GM18502 (cell line): ENCODE results near the gene ATG2B.
"Not testable (repeated sequence)": the region's sequence is repeated elsewhere in the genome, so short reads cannot be mapped to it uniquely, and the experiment has no call there.

Experiments used
- ATAC-seq: cut with Tn5 transposase; IDR thresholded peaks from one replicate; pipeline ENCODE4 v1.9.1; 2021; ENCODE audit warnings: mild to moderate bottlenecking; ENCODE audit not compliant: unreplicated experiment, poor library complexity

ATG2B gene

DNA sequence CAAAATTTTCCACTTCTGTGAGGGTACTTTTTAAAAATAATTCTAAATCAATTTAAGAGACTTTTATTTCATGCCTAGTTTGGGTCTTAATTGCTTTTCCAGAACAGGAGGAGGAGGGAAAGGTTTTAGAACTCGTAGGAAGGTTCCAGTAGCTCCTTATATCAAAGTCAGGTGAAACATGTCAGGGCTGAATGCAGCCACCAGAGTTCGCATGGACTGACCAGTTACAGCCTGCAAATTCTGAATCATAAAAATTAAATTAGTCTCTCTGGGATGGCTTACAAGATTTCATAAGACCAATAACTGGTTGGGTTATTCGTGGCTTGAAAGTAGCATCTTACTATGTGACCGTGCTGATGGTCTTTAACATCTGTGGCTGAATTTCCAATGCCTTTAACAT, 106.7 kb downstream of the ATG2B start:
- no peak for ATAC-seq

DNA sequence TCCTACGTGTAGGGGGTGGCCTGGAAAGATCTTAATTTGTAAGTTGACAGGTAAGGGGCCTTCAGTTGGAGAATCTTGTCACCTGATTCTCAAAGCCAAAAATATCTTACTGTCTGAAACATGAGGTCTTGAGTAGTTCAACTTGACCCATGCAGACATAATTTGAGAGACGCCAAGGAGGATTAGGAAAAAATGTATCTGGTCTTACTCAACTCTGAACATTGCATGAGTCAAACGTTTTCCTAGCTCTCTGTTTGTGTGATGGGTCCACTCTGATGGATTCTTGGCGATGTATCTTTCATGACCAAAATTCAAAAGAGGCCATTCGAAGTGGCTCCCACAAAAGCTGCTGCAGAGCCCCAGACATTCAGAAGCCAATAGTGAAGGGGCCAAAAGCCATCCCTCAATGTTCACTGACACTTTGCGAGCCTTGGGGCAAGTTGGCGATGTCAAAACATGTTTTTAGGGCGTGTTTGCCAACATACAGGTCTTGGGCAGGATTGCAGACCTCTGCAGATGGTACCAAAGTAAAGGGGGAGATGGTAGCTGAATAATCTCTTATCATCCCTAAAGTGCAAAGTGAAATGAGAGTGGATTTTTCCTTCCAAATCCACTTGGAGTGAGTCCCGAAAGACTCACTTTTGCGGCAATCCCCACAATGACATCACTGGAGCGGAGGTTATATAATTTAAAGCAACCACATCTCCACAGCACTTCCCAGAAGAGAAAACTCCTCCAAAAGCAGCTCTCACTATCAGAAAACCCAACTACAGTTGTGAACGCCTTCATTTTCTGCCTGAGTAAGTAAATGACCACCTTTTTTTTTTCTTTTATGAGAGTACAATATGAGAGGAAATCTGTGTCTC, 107.4 kb downstream of the ATG2B start, which contains the start of gene BDKRB1:
Gene BDKRB1 (plus strand): TSS at position 710 of the 866 bp plus-strand sequence. CDS start 7,473 bp downstream, outside the sequence.
- ATAC-seq: no peak

DNA sequence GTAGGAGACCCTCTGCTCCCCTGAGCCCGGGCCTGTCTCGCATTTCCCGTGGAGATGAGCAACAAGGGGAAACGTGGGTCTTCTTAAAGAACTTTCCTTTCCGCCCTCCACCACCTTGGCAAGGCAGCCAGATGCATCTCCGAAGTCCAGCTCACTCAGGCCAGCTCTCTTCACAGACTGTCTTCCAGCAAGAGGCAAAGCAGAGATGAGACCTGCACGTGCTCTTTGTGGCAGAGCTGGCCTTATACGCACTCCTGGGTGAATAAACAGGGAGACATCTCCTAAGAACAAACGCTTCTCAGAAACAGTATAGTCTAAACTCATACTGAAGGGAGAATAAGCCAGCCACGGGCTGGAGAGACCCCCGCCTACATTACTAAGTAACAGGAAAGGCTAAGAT, 108.5 kb downstream of the ATG2B start:
- no peak for ATAC-seq

DNA sequence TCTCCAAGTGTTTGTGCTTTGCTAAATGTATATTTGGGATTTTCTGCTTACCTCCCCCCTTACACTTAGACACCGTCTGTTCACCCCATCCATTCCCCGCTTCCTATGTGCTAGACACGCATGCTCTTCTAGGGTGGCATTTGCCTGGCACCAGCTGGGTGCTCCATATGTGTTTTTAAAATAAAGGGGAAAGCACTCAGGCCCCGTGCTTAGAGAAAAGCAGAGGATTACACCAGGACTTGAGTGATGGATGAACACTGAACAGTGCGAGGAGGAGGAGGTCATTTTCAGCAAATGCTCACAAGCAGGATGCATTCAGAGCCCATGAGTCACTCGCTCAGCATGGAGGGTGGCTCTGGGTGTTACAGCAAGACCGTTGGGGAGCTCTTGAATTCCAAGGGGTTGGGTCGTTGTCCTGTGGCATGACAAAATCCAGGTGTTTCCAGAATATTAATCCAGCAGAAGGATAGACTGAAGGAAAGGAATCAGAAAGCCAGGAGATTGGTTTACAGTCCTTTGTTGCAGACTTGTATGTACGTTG, 110.1 kb downstream of the ATG2B start:
- no peak for ATAC-seq

DNA sequence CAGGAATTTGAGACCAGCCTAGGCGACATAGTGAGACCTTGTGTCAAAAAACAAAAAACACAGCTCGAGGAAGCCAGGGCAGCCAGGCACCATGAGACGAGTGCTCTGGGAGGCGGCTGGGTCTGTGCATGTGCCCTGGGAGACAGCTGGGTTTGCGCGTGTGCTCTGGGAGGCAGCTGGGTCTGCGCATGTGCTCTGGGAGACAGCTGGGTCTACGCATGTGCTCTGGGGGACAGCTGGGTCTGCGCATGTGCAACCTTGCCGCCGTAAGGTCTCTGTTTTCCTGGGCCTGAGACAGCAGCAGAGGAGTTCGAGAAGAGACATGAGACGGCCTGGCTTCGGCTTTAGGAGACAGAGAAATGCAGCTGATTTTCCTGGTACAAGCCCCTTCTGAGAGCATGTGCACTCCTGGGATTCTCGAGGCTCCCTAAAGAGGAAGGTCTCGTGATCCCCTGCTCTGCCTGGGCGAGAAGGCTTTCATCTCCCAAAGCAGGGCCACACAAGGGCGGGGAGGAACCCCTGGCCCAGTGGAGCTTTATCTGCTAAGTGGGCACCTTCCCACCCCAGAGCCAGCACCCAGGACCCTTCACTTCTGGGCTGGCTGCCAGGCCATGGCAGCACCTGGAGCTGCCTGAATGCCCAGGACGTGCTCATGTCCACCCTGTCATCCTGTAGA, 110.7 kb downstream of the ATG2B start:
- ATAC-seq: no peak

DNA sequence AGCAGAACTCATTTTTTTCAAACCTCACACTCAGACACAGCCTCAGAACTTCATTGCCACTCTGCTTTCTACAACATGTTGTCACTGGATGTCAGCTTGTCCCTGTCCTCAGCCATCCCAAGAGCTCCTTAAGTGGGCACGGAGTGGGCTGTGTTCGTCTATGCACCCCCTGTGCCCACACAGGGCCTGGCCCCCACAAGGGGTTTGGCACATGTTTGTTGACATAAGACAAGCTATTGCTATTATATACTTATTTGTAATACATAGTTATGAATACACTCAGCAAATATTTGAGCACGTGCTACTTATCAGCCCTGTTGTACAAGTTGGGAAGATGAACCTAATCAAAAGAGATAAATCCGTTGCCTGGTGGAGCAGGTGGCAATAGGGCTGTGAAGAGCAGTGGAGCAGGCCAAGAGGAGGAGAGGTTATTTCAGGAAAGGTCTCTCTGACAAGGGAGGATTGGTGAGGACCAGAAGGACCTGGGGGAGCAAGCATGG, 111.4 kb downstream of the ATG2B start:
- ATAC-seq: no peak

DNA sequence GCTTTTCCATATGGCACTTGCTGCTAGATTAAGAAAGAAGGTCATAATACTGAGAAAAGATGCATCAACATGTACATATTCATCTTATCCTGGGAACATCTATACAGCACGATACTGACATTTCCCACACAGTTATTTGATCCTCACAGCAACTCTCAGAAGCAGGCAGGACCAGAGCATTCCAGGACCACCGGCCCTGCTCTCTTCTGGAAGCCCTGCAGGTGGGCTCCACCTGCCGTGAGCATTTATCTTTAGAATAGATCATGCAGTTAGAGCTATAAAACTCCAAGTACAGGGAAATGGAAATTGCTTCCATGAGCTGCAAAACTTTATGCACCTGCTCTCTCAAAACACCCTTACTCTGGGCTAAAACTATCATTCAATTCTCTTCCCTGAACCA, 112.7 kb downstream of the ATG2B start:
- no peak for ATAC-seq

DNA sequence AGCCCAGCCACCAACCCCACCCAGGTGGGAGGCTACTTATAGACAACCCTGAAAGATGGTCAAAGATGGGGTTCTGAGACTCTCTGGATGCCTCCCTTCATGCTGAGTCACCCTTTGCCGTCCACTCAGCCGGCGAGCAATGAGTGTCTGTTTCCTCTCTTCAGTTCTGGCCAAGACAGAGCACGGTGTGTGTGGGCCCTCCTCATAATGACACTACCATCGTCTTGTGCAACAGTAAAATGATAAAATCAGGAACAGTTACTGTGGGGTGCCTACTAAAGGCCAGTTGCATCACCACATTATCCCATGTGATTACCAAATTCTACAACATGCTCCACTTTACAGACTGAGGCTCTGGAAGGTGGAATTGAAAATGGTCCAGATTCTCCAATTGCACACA, 114.1 kb downstream of the ATG2B start:
- ATAC-seq: no peak

DNA sequence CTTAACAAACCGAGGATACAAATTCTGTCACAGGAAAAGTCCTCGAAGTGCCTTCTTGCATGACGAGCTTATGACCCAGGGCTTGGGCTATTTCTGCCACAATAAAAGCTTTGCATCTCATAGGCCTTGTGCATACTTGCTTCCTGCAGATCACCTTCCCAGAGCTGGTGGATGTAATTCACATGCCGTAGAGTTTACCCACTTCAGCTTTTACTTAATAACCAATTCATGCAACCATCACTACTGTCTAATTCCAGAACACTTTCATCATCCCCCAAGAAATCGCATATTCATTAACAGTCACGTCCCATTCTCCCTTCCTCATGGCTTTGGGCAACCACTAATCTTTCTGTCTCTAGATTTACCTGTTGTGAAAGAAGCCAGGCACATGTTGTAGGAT, 116.1 kb downstream of the ATG2B start:
- no peak for ATAC-seq

DNA sequence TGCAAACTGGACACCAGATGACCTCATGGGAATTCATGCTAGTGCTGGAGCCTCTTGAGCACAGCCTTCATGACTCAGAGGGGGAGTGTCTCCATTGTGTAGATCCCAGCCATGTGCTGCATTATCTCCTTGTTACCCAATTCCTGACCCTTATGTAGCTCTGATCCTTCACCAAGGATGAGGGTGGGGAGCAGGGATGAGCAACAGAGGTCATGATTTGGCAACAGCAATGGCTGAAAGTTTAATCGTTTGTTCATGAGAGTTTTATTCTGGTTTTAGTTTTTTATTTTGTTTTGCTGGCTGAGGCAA, 116.6 kb downstream of the ATG2B start:
- ATAC-seq: no peak

DNA sequence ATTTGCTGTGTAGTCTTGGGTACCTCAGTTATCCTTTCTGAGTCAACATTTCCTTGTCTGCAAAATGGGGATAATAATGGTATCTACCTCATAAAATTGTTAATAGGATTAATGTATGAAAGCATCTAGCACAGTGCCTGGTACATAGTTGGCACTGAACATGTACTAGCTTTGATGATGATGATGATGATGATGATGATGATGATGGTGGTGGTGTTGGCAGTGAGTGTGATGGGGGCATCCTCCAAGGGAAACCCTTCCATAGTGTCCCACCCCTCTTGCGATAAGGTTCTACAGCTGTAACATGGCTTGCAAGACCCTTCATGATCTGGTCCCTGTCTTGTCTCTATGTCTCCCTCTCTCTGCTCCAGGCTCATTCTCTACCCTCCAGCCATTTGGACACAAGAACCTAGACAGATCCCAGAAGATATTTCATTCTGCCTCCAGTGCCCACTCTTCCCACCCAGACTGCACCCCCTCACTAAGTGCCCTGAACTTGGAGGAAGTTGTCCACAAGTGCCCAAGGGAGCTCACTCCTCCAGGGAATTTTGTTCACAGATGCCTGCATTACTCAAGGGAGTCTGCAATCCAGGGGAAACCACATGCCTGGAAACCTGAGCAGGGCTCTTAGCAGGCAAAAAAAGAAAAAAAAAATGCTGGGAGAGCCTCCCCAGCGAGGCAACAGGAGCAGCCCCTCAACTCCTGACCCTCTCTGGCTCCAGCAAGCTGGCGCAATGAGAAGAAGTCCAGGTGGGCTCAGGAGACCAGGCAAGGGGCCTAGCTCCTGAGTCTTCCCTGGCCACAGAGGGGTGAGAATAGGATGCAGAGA, 117.2 kb downstream of the ATG2B start:
- ATAC-seq: no peak

DNA sequence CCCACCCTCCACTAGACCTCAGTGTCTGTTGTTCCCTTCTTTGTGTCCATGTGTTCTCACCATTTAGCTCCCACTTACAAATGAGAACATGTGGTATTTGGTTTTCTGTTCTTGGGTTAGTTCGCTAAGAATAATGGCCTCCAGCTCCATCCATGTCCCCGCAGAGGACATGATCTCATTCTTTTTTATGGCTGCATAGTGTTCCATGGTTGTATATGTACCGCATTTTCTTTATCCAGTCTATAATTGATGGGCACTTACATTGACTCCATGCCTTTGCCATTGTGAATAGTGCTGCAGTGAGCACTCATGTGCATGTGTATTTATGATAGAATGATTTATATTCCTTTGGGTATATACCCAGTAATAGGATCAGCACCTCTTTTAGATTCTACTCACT, 118.1 kb downstream of the ATG2B start:
- not testable (repeated sequence) for ATAC-seq

DNA sequence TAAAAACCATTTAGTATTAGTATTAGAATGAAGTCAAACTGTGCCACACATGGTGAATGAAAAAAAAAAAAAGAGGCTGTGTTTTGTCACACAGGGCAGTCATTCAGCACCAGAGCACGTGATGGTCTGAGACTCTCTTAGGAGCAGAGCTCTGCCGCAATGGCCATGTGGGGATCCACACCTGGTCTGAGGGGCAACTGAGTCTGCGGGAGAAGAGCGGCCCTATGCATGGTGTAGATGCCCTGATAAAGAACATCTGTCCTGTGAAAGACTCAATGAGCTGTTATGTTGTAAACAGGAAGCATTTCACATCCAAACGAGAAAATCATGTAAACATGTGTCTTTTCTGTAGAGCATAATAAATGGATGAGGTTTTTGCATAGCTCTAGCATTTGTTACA, 119.4 kb downstream of the ATG2B start:
- ATAC-seq: no peak

DNA sequence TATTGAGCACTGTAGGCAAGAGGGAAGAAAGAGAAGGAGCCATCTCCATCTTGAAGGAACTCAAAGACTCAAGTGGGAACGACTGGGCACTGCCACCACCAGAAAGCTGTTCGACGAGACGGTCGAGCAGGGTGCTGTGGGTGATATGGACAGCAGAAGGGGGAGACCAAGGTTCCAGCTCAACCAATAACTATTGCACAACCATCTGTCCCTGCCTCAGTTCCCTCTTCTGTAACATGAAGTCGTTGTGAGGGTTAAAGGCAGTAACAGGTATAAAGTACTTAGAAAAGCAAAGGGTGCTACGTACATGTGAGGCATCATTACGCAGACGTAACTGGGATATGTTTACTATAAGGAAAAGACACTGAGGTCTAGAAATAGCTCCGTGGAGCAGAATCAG, 121.0 kb downstream of the ATG2B start:
- no peak for ATAC-seq

DNA sequence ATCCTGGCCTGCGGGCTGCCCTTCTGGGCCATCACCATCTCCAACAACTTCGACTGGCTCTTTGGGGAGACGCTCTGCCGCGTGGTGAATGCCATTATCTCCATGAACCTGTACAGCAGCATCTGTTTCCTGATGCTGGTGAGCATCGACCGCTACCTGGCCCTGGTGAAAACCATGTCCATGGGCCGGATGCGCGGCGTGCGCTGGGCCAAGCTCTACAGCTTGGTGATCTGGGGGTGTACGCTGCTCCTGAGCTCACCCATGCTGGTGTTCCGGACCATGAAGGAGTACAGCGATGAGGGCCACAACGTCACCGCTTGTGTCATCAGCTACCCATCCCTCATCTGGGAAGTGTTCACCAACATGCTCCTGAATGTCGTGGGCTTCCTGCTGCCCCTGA, 122.5 kb downstream of the ATG2B start:
- no peak for ATAC-seq

DNA sequence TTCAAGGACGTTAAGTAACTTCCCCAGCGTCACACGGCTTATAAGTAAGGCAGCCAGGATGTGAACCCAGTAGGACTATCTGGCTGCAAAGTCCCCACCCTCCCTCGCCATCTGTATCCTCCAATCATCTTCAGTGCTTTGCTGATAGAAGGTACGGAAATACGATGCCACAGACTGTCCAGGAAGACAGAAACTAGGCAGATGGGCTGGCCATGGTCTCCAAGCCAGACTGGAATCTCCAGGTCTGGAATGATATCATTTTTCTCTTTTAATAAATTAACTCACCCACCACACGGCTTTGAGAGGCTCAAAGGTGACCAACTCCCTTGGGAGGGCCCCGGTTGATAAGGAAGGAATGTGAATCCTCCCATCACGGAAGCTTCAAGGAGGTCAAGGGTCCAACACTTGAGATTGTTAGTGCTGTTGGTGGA, 123.4 kb downstream of the ATG2B start:
- ATAC-seq: no peak

DNA sequence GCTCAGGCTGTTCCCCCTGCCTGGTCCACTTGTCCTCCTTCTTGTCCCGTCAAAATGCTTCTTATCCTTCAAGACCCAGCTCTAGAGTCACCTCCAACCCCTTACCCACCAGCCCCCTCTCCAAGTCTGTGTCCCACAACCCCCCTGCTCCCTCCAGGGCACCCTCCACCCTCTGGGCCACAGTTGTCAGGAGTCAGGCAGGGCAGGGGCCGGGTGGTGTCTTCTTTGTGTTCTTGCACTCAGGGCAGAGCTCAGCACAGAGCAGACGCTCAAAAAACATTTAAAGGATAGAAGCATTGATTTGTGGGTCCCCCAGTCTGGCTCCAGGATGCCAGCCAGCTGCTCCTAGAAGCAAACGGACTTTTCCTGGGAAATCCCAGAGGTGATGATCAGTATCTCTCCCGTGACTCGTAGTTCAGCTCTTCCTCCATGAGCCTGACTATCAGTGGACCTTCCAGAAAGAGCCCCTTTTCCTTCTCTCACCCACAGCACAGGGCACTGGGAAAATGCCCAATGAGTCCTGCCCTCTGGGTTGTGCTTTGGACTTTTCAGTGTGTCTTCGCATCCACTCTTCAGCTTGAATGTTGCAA, 124.4 kb downstream of the ATG2B start:
- no peak for ATAC-seq

DNA sequence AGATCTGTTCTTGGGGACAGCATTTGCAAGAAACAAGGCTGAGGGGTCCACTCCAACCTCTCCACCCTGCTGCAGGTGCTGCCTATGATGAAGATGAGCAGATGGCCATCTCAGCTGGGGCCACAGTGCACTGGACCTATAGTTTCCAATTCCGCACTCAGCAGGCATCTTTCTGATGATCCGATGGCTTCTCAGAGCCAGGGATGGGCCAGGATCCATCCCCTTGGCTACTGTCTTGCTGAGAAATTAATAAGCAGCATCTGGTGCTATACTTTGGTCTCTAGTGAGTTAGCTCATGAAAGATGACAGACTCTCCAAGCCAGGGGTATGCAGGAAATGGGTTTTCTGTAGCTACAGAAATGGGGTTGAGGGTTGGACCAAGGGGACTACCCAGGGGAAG, 125.5 kb downstream of the ATG2B start:
- no peak for ATAC-seq

DNA sequence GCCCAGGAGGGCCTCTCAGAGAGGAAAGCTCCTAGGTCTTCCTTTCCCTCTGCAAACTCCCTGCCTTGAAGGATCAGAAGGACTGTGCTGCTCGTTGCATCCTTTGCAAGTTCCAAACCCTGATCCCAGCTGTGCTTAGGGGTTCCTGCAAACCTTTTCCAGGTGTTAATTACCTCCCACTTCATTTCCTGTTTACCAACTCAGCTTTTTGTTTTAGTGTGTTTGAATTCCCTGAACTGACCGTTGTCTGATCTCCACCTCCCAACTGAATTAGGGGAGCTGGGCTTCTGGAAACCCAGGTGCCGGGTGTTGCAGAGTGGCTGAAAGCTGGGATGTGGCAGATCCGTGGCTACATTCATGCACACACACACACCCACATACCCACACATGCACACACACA, 127.7 kb downstream of the ATG2B start:
- no peak for ATAC-seq

DNA sequence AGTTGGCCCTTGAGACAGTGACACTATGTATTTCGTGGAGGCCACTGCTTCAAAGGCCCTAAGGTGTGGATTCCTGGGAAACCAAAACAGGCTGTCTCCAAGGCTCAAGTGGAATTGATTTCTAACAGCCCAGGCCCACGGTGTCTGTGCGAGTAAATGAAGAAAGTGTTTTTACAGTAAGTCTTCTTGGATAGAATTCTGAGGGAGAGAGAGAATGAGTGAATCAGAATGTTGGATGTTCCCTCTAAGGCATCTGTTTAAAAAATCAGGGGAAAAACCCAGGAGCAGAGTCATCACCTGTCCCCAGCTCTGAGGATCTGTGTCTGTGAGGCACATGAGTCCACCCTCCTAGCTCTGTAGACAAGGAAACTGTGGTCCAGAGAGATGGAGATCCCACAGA, 129.5 kb downstream of the ATG2B start:
- no peak for ATAC-seq
